HG02852 (cell line): Measurements from ENCODE around the gene CD34.

Experiments
- ATAC-seq: cut with Tn5 transposase; IDR thresholded peaks from one replicate; pipeline ENCODE4 v1.9.1; 2021; ENCODE audit warnings: mild to moderate bottlenecking, moderate library complexity; ENCODE audit not compliant: unreplicated experiment

CD34 gene

DNA sequence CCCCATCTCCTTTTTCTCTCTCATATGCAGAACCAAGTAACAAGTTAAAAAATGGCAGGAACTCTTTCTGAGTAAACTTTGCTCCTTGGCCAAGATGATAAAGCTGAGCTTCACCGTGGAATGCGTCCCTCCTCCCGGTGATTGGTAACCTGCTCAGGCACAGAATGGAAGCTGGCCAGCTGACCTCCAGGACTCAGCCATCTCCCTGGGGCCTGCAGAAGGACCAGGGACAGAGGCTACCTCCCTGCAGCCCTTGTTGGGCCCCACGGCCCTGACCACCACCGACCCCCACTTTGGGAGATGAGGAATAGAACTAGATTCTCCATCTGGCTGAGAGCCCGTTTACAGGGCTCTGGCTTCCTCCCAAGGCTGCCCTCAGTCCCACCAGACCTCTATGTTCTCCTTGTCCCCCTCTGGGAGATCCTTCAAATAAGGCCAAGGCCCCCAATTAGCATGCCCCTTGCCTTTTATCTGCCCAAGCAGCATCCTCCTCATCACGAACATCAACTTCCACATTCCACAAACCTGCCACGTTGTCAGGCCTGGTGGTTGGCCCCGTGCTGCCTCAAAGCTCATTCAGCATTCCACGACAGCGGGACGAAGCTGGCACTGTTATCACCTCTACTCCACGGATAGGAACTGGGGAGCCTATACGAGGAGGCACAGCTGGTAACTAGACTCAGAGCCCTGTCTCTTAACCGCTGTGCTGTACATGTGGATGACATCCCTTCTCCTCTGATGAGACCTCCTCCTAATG, 74.2 kb downstream of the CD34 start:
- no peak for ATAC-seq

DNA sequence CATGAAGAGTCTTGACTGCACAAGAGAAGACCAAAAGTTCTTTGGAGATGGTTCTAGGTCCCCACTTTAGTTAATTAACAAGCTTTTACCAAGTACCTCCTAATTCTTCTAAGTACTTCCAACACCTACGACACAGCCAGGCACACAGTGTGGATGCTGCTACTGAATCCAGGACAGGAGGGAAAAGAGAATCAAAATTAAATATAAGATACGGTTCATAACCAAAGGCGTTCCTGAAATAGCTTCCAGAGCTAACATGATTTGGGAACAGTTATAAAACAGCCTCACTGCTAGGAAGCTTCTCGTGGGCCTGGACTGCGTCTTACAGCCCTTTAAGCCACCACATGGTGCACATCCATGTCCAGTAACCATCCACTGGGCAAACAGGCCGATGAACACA, 75.0 kb downstream of the CD34 start:
- no peak for ATAC-seq

DNA sequence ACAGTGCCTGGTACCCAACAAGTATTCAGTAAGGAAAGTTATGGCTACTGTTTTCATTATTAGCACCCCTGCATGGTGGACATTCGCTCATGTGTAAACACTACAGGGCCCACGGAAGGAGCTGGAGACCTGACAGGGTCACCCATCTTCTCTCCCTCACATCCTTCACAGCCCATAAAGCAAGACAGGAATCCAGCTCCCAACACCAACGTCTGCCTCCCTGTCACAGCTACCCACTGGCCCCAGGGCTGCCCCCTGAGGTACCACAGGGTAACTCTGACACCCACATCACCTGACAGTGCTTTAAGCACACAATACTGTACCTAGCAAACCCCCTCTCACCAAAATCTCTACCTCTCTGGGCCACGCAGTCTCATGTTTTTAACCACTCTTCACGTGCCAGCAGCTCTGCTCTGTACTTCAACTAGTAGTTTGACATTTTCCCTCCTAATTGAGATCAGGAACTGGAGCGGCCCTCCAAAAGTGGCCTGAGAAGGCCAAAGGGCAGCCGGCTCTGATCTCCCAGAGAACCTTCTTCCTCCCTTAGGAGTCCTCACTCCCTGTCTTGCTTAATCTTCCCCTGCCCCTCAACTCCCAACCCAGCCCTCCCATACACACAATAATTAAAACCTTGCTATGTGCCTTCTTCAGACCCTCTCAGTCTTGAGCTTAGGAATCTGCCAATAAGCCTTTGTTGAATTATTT, 76.8 kb downstream of the CD34 start:
- no peak for ATAC-seq

DNA sequence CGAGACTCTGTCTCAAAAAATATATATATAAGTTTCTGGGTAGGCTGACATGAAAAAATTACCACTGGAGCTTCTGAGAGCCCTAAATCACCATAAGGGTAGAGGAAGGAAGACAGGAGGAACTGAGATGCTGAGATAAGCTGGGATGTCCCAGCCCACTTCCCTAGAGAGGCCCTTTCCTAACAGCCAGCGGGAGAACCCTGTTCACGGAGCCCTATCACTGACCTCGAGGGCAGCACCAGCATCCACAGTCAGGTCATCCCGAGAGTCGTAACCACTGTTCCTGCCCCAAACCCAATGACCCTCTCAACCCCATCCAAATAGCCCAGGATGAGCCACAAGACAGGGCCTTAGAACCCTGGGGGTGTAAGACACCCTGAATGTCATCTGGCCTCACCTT, 77.5 kb downstream of the CD34 start:
- ATAC-seq, result no peak

DNA sequence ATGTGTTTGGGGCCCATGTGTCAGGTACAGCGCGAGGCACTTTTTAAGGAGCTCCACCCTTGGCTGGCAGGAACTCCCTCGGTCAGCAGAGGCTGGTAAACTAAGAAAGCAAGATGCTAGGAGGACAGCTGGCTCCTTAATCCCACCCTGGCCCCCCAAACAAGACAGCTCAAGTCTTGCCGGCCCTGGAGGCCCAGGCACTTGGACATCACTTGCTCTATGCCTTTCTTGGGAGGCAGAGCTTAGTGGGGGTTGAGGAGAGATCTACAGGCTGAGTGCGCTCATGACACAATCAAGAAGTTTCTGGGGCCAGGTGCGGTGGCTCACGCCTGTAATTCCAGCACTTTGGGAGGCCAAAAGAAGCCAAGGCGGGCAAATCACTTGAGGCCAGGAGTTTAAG, 78.1 kb downstream of the CD34 start:
- no peak for ATAC-seq

DNA sequence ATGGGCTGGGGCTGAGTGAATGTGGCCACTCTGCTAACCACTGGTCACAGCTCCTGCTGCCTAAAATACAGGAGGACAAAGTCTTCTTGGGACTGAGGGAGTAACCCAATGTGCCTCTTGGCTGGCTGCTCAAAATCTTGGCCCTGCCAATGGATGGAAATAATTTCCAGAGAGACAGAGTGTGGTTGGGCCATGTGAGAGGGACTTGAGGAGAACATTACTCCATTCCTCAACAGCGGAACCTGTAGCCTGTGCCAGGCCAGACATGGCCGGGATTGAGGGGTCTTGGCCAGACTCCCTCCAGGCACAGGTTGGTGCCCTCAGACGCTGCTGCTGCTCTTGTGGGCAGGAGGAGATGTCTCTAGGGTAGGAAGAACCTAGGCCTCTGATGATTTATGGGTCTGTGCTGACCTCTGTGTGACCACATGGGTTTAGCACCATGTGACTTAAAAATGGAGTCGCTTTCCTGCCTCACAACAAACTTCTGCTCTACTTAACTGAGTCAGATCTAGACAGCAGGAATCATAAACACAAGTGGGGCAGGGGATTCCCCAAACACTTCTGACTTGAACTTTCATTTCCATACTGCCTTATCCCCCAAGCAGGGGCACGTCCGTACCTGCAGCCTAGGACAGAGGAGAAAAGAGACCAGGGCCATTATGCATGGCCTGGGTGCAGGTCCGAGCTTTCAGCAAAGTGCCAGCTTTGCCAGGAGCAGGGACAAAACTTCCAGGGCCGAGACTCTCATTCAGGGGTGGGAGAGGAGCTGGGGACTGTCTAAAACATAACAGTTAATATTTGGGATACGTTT, 79.2 kb downstream of the CD34 start:
- ATAC-seq, result peak; percentile 85
